Naive thymus-derived CD4-positive, alpha-beta T cell (primary cell): ENCODE results near the gene VAX1. TPM values are rescaled to one million over a fixed set of nuclear protein-coding genes. Genes with fewer than 3 reads are reported as not detected.
"Not testable (repeated sequence)": the region's sequence is repeated elsewhere in the genome, so short reads cannot be mapped to it uniquely, and the experiment has no call there.

Experiments
- ATAC-seq: fragments of 150-1000 bp; cut with Tn5 transposase; 2 replicates; pipeline ENCODE4 v1.10.0; 2021; ENCODE audit warnings: mild to moderate bottlenecking, moderate library complexity
- CTCF ChIA-PET: fragments of 350-600 bp; sonication (Branson Sonifier 250); formaldehyde crosslinking; loops from one replicate; lab custom pipeline; 2021; ENCODE audit warnings: antibody characterized with exemption; lab: Charles Lee
- POLR2A ChIA-PET: fragments of 350-600 bp; sonication (Branson Sonifier 250); formaldehyde crosslinking; loops from one replicate; lab custom pipeline; 2021; ENCODE audit warnings: antibody characterized with exemption, inconsistent platforms; lab: Charles Lee
- DNase-seq, 9 donors: peaks; one replicate each; pipeline versions ENCODE4 v3.0.0 to v3.0.0-alpha.2; 2020 to 2022; ENCODE audit warnings: mixed read lengths in 1 of 9
- H3K27ac ChIP-seq: one replicate; pipeline ENCODE4 v1.7.0; 2013; ENCODE audit warnings: mild to moderate bottlenecking, low read depth, low read length, moderate library complexity
- H3K27me3 ChIP-seq, 2 donors: one replicate each; pipeline ENCODE4 v1.7.0; 2013; ENCODE audit warnings: low read length in 2 of 2, mild to moderate bottlenecking in 2 of 2, moderate library complexity in 2 of 2; ENCODE audit not compliant: control insufficient read depth in 2 of 2, insufficient read depth in 2 of 2
- H3K36me3 ChIP-seq, 3 experiments: 1 replicate in 2 of 3; 2 replicates in 1 of 3; pipeline ENCODE4 v1.7.0; 2013; ENCODE audit warnings: low read length in 3 of 3, mild to moderate bottlenecking in 3 of 3, moderate library complexity in 1 of 3; ENCODE audit not compliant: insufficient read depth in 3 of 3, control insufficient read depth in 2 of 3
- H3K4me1 ChIP-seq, 2 donors: one replicate each; pipeline ENCODE4 v1.7.0; 2013; ENCODE audit warnings: low read length in 2 of 2, mild to moderate bottlenecking in 2 of 2, moderate library complexity in 1 of 2; ENCODE audit not compliant: control insufficient read depth in 2 of 2, insufficient read depth in 2 of 2
- H3K4me3 ChIP-seq: 2 replicates; pipeline ENCODE4 v1.7.0; 2013; ENCODE audit warnings: mild to moderate bottlenecking, low read length
- H3K9me3 ChIP-seq, 3 experiments: 1 replicate in 2 of 3; 2 replicates in 1 of 3; pipeline ENCODE4 v1.7.0; 2013; ENCODE audit warnings: low read length in 3 of 3; ENCODE audit not compliant: control insufficient read depth in 2 of 3
- H3K27ac Mint-ChIP-seq, 9 donors: one replicate each; pipeline ENCODE4 v1.8.0; 2020 to 2022; ENCODE audit warnings: mixed read lengths in 9 of 9, mild to moderate bottlenecking in 8 of 9, moderate library complexity in 5 of 9, inconsistent platforms in 2 of 9
- H3K27me3 Mint-ChIP-seq, 5 donors: one replicate each; pipeline ENCODE4 v1.8.0; 2021 to 2022; ENCODE audit warnings: mixed read lengths in 5 of 5, mild to moderate bottlenecking in 1 of 5
- H3K36me3 Mint-ChIP-seq, 5 donors: one replicate each; pipeline ENCODE4 v1.8.0; 2020 to 2022; ENCODE audit warnings: mixed read lengths in 5 of 5, mild to moderate bottlenecking in 3 of 5, inconsistent platforms in 1 of 5
- H3K4me1 Mint-ChIP-seq, 7 donors: one replicate each; pipeline ENCODE4 v1.8.0; 2020 to 2022; ENCODE audit warnings: mixed read lengths in 7 of 7, mild to moderate bottlenecking in 3 of 7, inconsistent platforms in 1 of 7
- H3K4me3 Mint-ChIP-seq, 10 donors: one replicate each; pipeline ENCODE4 v1.8.0; 2020 to 2022; ENCODE audit warnings: mild to moderate bottlenecking in 10 of 10, mixed read lengths in 10 of 10, moderate library complexity in 6 of 10, inconsistent platforms in 2 of 10
- H3K9me3 Mint-ChIP-seq, 11 donors: one replicate each; pipeline ENCODE4 v1.8.0; 2020 to 2022; ENCODE audit warnings: mixed read lengths in 11 of 11, mild to moderate bottlenecking in 4 of 11, inconsistent platforms in 1 of 11, moderate library complexity in 1 of 11
- intact Hi-C, 2 donors: fragments of 100-400 bp; cut with micrococcal nuclease; formaldehyde crosslinking; loops; one replicate each; pipeline ENCODE4 v1.15.1; 2023
- polyA plus RNA-seq, 2 donors: library from polyadenylated mRNA; unstranded; fragments of 300-500 nt; fragmentation: Illumina TruSeq; gene quantifications; one replicate each; pipeline ENCODE4 v1.2.3, GENCODE V29; 2021
- total RNA-seq, 6 experiments: library from RNA in 5 of 6; stranded (reverse) in 5 of 6; gene quantifications; 1 replicate in 5 of 6; 2 replicates in 1 of 6; pipeline ENCODE4 v1.2.3 and lab custom pipeline; 2021 to 2026

The VAX1 gene
- total RNA-seq (not detected), polyA plus RNA-seq (not detected), total RNA-seq (lab: John Stamatoyannopoulos, UW) (not detected)

GRCh38 chr10:117137911-117138642 lies at the start of gene VAX1:
Gene VAX1, minus strand, starts transcription at chr10:117138270. Its CDS starts 214 bp downstream, at chr10:117138056.
- CTCF ChIA-PET = no interaction called here
- peaks cover 0 to 9% (median 3%) of the 10 kb centered on the region in 11 donors for H3K9me3 Mint-ChIP-seq
- DNase-seq = no peak
- peaks cover 2 to 28% (median 21%) of the 10 kb centered on the region in 7 donors for H3K4me1 Mint-ChIP-seq
- Histone ChIP-seq H3K4me1 (no peaks in the 10 kb centered on the region), H3K27me3 (peaks cover 0 to 21% of the 10 kb centered on the region in 2 donors), H3K9me3 (no peaks in the 10 kb centered on the region), H3K27ac (no peak within 1 kb of the TSS), H3K36me3 (no peaks in the 10 kb centered on the region), H3K4me3 (no peak within 1 kb of the TSS)
- POLR2A ChIA-PET = no interaction called here
- peaks cover 66 to 79% (median 71%) of the 10 kb centered on the region in 5 donors for H3K27me3 Mint-ChIP-seq
- intact Hi-C loops = no loop called here
- peaks cover 0 to 2% (median 0%) of the 10 kb centered on the region in 5 donors for H3K36me3 Mint-ChIP-seq
- ATAC-seq = no peak
- H3K27ac Mint-ChIP-seq = peak within 1 kb of the TSS in 1 of 9 donors; percentile 73
- H3K4me3 Mint-ChIP-seq = peak within 1 kb of the TSS in 6 of 10 donors; percentile 6 to 62 (median 35)

GRCh38 chr10:117186832-117187615 lies 49.0 kb upstream of the VAX1 start:
- no peak overlapping the region for H3K4me3 Mint-ChIP-seq
- intact Hi-C loops = no loop called here
- Histone ChIP-seq H3K27me3 (no peaks in the 10 kb centered on the region), H3K9me3 (peaks cover 0 to 6% (median 0%) of the 10 kb centered on the region in 3 experiments), H3K27ac (no peak overlapping the region), H3K36me3 (no peaks in the 10 kb centered on the region), H3K4me1 (no peaks in the 10 kb centered on the region), H3K4me3 (no peak overlapping the region)
- DNase-seq (peak in 1 of 9 donors; percentile 27), ATAC-seq (no peak)
- ChIA-PET CTCF (interaction anchor here (1.2 to 3.4 kb wide), 2 partner anchors 12 kb away, joined by 3 to 15 read pairs; no protein-coding TSS in a partner anchor), POLR2A (no interaction called here)
- H3K27ac Mint-ChIP-seq = no peak overlapping the region
- H3K36me3 Mint-ChIP-seq = peaks cover 0 to 9% (median 3%) of the 10 kb centered on the region in 5 donors
- H3K4me1 Mint-ChIP-seq = no peaks in the 10 kb centered on the region
- H3K9me3 Mint-ChIP-seq = peaks cover 4 to 17% (median 10%) of the 10 kb centered on the region in 11 donors
- peaks cover 0 to 11% (median under 1%) of the 10 kb centered on the region in 5 donors for H3K27me3 Mint-ChIP-seq

DNA sequence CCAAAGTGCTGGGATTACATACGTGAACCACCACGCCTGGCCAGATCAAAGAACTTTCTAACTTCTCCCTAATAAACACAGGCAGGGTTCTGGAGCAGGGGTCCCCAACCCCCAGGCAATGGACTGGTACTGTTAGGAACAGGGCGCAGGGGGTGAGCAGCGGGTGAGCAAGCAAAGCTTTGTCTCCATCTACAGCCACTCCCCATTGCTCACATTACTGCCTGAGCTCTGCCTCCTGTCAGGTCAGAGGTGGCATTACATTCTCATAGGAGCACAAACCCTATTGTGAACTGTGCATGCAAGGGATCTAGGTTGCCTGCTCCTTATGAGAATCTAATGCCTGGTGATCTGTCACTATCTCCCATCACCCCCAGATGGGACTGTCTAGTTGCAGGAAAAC lies 47.7 kb upstream of the VAX1 start:
- Mint-ChIP-seq H3K9me3 (peaks cover 4 to 17% (median 10%) of the 10 kb centered on the region in 11 donors), H3K27me3 (peaks cover 0 to 11% (median 6%) of the 10 kb centered on the region in 5 donors)
- H3K4me3 Mint-ChIP-seq, POLR2A ChIA-PET, H3K4me1 ChIP-seq, ATAC-seq, H3K9me3 ChIP-seq, H3K27ac ChIP-seq, H3K36me3 ChIP-seq, H3K27me3 ChIP-seq, H3K4me1 Mint-ChIP-seq, H3K36me3 Mint-ChIP-seq, H3K4me3 ChIP-seq, H3K27ac Mint-ChIP-seq, intact Hi-C loops, DNase-seq: not testable (repeated sequence)
- CTCF ChIA-PET = interaction anchor here (3.4 kb wide), 1 partner anchor 10 kb away, joined by 15 read pairs; no protein-coding TSS in a partner anchor

GRCh38 chr10:117184821-117185220 lies 46.8 kb upstream of the VAX1 start:
- H3K4me1 Mint-ChIP-seq = no peaks in the 10 kb centered on the region
- intact Hi-C loops = no loop called here
- Histone ChIP-seq H3K9me3 (peaks cover 0 to 6% (median 0%) of the 10 kb centered on the region in 3 experiments), H3K27ac (no peak overlapping the region), H3K4me1 (no peaks in the 10 kb centered on the region), H3K36me3 (no peaks in the 10 kb centered on the region), H3K4me3 (no peak overlapping the region), H3K27me3 (no peaks in the 10 kb centered on the region)
- ATAC-seq = no peak
- peaks cover 6 to 17% (median 16%) of the 10 kb centered on the region in 5 donors for H3K27me3 Mint-ChIP-seq
- H3K36me3 Mint-ChIP-seq = peaks cover 0 to 8% (median 3%) of the 10 kb centered on the region in 5 donors
- peaks cover 3 to 15% (median 8%) of the 10 kb centered on the region in 11 donors for H3K9me3 Mint-ChIP-seq
- H3K4me3 Mint-ChIP-seq = no peak overlapping the region
- CTCF ChIA-PET = interaction anchor here (0.5 to 3.4 kb wide), 3 partner anchors 9 to 1088 kb away, joined by 3 to 15 read pairs (median 7); no protein-coding TSS in a partner anchor
- no peak for DNase-seq
- POLR2A ChIA-PET = no interaction called here
- no peak overlapping the region for H3K27ac Mint-ChIP-seq

GRCh38 chr10:117184296-117184695 lies 46.2 kb upstream of the VAX1 start:
- no peaks in the 10 kb centered on the region for H3K27me3 ChIP-seq
- Mint-ChIP-seq H3K9me3 (peaks cover 0 to 10% (median 5%) of the 10 kb centered on the region in 11 donors), H3K4me1 (no peaks in the 10 kb centered on the region), H3K27me3 (peaks cover 6 to 19% (median 16%) of the 10 kb centered on the region in 5 donors), H3K27ac (no peak overlapping the region), H3K36me3 (peaks cover 0 to 5% (median 0%) of the 10 kb centered on the region in 5 donors), H3K4me3 (no peak overlapping the region)
- H3K36me3 ChIP-seq = no peaks in the 10 kb centered on the region
- intact Hi-C loops = no loop called here
- H3K4me1 ChIP-seq = no peaks in the 10 kb centered on the region
- no peak for ATAC-seq
- no peak overlapping the region for H3K4me3 ChIP-seq
- POLR2A ChIA-PET = no interaction called here
- H3K27ac ChIP-seq = no peak overlapping the region
- DNase-seq = no peak
- peaks cover 0 to 2% (median 0%) of the 10 kb centered on the region in 3 experiments for H3K9me3 ChIP-seq
- CTCF ChIA-PET = interaction anchor here (3.4 kb wide), 1 partner anchor 9 kb away, joined by 15 read pairs; no protein-coding TSS in a partner anchor

- intact Hi-C loops = loop anchor here in 1 of 2 donors (10.0 kb wide), 1 partner anchor 173 kb away; the partner anchor contains the start of gene SHTN1
- Mint-ChIP-seq H3K27me3 (peaks cover 11 to 24% (median 14%) of the 10 kb centered on the region in 5 donors), H3K9me3 (no peaks in the 10 kb centered on the region), H3K36me3 (no peaks in the 10 kb centered on the region), H3K27ac (no peak overlapping the region), H3K4me1 (peaks cover 0 to 18% (median 14%) of the 10 kb centered on the region in 7 donors), H3K4me3 (no peak overlapping the region)
- H3K9me3 ChIP-seq = no peaks in the 10 kb centered on the region
- POLR2A ChIA-PET = no interaction called here
- no peak for ATAC-seq
- H3K4me3 ChIP-seq = no peak overlapping the region
- CTCF ChIA-PET = interaction anchor here (1.2 to 2.6 kb wide), 2 partner anchors 11 to 381 kb away, joined by 3 to 10 read pairs; no protein-coding TSS in a partner anchor
- peaks cover 7 to 10% of the 10 kb centered on the region in 2 donors for H3K4me1 ChIP-seq
- no peaks in the 10 kb centered on the region for H3K27me3 ChIP-seq
- H3K27ac ChIP-seq = no peak overlapping the region
- DNase-seq = no peak
- H3K36me3 ChIP-seq = no peaks in the 10 kb centered on the region
These were observed 40.1 kb upstream of the VAX1 start for GRCh38 chr10:117178190-117178589.
